ENCODE data around the gene MORC4. TPM values are rescaled to one million over a fixed set of nuclear protein-coding genes. Genes with fewer than 3 reads are reported as not detected.
A peak's percentile ranks its signal among the peaks of the same experiment; 100 is the strongest.
"Not testable (repeated sequence)": the region's sequence is repeated elsewhere in the genome, so short reads cannot be mapped to it uniquely, and the experiment has no call there.

The MORC4 gene
- total RNA-seq (2014; rRNA removed; shearing (Covaris generic)): 7.7 and 12.5 TPM in 2 replicates

DNA sequence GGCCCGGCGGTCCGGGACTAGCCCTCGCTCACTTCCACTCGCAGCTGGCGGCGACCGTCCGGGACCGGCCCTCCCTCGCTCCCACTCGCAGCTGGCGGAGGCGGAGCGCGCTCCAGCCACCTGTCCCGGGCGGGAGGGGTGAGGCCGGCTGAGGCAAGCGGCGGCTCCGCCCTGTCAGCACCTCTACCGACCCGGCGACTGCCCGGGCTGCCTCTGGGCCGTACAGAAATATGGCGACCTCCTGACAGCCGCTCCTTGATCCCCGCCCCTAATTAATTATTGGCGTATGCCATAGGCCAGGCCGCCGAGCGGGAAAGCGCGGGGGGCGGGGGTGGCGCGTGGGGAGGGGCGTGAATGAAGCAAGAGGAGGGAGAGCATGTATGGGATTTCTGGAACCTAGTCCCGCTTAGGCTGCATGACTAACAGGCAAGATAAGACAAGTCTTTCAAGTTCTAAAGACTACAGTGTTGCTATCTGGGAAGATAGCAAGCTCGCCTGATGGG is at the start of gene MORC4:
Gene MORC4, minus strand, starts transcription at position 200 of the 503 bp plus-strand sequence. CDS start 243 bp downstream, outside the sequence.
- peak; percentile 80 for DNase-seq (ENCODE audit: low read depth)

DNA sequence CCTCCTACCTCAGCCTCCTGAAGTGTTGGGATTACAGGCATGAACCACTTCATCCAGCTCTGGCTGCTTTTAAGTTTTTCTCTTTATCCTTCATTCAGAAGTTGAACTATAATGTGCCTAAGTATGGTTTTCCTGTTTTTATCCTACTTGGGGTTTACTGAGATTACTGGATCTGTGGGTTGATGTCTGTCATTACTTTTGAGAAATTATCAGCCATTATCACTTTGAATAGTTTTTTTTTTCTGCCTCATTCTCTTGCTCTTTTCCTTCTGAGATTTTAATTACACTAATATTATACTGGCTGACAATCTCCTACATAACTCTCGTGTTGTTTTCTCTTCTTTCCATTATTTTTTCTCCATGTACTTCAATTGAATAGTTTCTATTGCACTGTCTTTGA is 47.6 kb upstream of the MORC4 start:
- no peak for DNase-seq (ENCODE audit: low read depth)

DNA sequence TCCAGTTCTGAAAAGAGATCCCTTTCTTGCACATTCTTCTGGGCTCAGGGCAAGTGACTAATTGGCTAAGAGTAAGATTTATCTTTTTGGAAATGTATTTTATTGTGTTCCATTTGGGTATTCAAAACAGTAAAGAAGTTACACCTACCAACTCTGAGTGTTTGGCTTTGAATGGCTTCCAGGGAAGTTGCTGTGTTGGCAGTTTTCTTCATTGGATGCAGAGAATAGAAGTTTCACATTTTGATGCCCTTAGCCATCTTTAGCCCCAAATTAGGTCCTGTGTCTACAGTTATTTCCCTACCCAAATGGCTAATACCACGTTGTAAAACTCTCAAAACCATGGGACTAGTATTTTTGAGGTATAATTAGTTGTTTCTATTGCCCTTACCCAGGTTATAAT is 29.7 kb upstream of the MORC4 start:
- DNase-seq (ENCODE audit: low read depth): no peak

- DNase-seq (ENCODE audit: low read depth): peak; percentile 20
These were observed 25.5 kb upstream of the MORC4 start for GRCh38 chrX:107025545-107025944.

DNA sequence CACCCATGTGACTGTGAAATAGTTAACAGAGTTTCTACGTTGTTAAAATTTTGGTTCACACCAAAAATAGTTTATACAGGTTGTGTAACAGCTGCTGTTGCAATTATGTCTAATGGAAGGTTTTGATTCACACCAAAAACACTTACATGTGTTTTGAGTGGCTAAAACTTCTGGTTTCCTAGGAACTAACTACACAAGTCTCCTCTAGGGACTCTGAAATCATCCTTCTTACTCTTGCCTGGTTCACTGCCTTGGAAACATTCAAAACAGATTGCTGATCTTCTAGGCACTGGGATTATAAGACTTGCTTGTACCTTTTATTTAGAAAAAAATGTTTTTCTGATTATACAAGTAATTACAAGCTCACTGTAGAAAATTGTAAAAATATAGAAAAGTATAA is 14.9 kb upstream of the MORC4 start:
- no peak for DNase-seq (ENCODE audit: low read depth)

- no peak for DNase-seq (ENCODE audit: low read depth)
These were observed 8.0 kb upstream of the MORC4 start for GRCh38 chrX:107008034-107008433.

DNA sequence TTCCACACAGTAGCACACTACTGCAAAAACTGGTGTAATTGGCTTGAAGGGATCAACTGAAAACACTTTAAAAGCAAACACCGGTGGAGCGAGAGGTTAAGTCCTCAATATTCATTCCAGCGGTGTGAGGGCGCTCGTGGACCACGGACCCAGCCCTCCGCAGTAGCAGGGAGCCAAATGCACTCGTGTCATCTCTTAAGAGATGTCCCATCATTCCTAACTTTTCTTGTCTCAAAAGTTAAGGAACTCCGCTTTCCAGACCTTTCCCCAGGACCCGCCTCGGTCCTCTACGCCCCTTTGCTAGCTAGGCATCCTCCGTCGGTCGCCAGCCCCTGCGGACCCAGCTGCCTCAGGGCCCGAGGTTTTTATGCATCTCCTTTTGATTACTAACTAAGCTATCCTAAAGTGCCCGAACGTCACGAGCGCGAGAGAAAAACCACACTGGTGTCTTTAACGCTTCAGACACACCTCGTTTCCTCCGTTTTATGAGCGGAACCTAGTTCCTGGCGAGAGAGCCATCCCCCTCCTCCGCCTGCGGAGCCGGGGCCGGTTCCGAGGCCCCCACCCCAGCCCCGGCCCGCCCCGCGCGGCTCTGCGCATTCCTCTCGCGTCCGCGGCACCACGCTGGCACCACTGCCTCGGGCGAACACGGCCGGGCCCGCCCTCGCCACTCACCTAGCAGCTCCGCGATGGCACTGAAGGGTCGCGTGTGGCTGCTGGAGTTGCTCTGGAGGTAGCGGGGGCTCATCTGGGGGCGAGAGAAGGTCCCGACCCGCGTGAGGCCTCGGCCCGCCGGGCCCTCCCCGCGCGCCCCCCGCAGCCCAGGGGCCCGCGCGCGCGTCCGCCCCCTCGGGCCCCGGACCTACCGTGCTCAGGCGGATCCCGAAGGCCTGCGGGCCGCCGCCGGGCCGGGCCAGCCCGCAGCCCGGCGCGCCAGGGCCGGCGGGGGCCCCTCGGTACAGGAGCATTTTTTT is 723 bp downstream of the MORC4 start:
- DNase-seq (ENCODE audit: low read depth): peak; percentile 62

DNA sequence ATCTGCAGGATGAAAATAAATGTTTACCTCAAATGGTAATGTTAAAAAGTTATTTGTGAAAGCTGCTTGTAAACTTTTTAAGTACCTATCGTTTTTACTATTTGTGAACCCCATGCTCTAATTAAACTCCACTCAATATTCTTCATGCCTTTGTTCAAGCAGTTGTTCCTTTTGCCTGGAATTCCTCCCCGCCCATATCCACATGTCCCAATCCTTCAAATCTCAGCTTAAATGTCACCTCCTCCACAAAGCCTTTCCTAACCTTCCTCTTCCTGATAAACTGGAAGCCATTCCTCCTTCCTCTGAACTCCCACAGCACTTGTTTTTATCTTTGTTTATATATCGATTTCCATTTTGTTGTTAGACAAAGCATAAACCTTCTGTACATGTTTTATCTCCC is 2.4 kb downstream of the MORC4 start:
- no peak for DNase-seq (ENCODE audit: low read depth)

DNA sequence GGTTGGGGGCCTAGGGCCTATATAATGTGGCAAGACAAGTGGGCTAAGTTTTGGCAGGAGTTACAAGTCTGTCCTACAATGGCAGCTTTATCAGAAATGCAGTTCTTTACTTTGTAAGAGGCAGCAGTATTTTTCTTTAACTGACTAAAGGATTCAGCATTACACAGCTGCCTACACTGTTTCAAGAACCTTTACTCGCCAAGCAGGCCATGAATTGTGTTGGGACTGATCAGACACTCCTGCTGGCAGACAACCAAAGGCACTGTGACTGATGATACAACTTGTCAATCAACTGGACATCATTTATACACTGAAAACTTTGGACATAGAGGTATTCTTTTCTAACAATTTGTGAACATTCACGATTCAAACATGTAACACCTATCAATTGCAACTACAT is 4.3 kb downstream of the MORC4 start:
- DNase-seq (ENCODE audit: low read depth): no peak

GRCh38 chrX:106987488-106987887 is 12.5 kb downstream of the MORC4 start:
- no peak for DNase-seq (ENCODE audit: low read depth)

- DNase-seq (ENCODE audit: low read depth): no peak
These were observed 18.9 kb downstream of the MORC4 start for GRCh38 chrX:106980952-106981626.

GRCh38 chrX:106976416-106976815 is 23.6 kb downstream of the MORC4 start:
- DNase-seq (ENCODE audit: low read depth): no peak

GRCh38 chrX:106973433-106974149 is 26.4 kb downstream of the MORC4 start:
- no peak for DNase-seq (ENCODE audit: low read depth)

GRCh38 chrX:106972896-106973295 is 27.1 kb downstream of the MORC4 start:
- DNase-seq (ENCODE audit: low read depth): no peak

DNA sequence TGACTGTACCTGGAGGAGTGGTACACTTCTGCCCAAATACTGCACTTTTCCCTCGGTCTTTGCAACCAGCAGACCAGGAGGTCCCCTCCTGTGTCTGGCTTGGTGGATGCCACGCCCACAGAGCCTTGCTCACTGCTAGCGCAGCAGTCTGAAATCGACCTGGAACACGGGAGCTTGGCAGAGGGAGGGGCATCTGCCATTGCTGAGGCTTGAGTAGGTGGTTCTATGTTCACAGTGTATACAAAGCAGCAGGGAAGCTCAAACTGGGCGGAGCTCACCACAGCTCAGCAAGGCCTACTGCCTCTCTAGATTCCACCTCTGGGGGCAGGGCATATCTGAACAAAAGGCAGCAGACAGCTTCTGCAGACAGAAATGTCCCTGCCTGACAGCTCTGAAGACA is 33.5 kb downstream of the MORC4 start:
- not testable (repeated sequence) for DNase-seq (ENCODE audit: low read depth)

GRCh38 chrX:106964290-106964689 is 35.7 kb downstream of the MORC4 start:
- no peak for DNase-seq (ENCODE audit: low read depth)

DNA sequence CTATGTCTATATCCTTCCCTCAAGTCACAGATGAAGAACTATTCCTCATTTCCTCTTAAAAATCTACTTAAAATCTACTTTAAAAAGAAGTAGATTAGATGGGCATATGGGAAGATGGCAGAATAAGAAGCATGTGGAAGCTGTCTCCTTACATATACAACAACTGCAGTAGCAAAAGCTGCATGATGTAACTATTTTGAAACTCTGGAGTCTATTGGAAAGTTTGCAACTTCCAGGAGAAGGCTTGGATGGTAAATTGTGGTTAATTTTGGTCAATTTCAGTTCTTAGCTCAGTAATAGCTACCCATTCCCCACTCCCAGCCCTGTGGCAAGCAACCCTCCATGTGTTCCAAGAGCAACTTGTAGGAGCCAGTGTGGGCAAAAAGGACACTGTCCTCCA is 36.9 kb downstream of the MORC4 start:
- no peak for DNase-seq (ENCODE audit: low read depth)

- DNase-seq (ENCODE audit: low read depth): peak; percentile 20
These were observed 40.1 kb downstream of the MORC4 start for GRCh38 chrX:106959901-106960300.

DNA sequence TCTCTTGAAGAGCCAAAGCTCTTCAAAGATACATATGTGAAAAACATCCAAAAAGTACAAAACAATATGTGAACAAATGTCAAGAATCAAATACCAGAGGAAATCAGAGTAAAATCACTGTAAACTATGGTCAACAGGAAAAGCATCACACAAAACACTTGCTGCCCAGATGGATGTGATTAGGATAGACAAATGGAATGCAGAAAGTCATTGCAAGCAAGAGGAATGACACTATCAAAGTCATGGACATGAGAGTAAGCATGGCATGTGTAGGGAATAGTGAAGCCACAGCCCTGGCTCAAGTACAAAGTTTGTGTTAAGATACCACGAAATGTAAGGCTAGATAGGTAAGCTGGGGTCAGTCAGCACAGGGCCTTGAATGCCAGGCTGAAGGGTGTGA is 42.2 kb downstream of the MORC4 start:
- DNase-seq (ENCODE audit: low read depth): no peak

DNA sequence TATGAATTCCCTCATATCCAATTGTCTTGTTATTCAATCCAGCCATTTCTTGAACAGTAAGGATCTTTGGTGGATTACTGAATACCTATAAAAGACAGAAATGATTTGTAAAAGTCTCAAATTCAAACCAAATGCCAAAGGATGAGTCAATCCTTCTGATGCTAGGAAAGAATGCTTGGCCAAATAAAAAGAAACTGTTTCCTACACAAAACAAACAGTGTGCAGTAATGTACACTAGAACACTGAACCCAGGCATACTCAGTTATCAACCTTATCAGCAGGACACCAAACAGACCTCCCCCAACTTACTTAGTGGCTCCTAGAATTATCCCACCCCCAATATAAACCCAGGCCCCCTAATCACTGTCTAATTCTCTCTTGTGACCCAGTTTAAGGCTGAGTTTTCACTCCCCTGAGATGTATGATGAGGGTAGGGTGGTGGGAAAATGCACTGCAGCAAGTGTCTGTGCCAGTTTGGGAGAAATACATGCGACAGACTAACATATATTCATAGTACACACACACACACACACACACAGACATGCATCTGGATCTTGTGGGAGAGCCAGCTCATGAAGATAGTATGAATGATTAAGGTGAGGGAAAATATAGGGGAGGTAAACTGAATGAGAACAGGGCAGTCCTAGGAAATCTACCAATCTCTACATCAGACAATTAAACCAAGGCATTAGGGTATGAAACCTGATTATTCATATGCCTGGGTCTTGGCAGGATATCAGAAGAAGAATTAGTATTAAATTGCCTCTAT is 44.8 kb downstream of the MORC4 start:
- DNase-seq (ENCODE audit: low read depth): peak; percentile 45

GRCh38 chrX:106954041-106954440 is 46.0 kb downstream of the MORC4 start:
- DNase-seq (ENCODE audit: low read depth): no peak
